Muscle of leg (tissue), 11 donors: ENCODE measurements around the gene WASHC2A. TPM values are rescaled to one million over a fixed set of nuclear protein-coding genes. Genes with fewer than 3 reads are reported as not detected.
"Not testable (repeated sequence)": the region's sequence is repeated elsewhere in the genome, so short reads cannot be mapped to it uniquely, and the experiment has no call there.

Source experiments
- DNase-seq: peaks from one replicate; pipeline ENCODE4 v3.0.0; 2013
- H3K27ac ChIP-seq: one replicate; pipeline ENCODE4 v1.5.1; 2013; ENCODE audit warnings: mild to moderate bottlenecking, low read length, control low read depth
- H3K27me3 ChIP-seq: one replicate; pipeline ENCODE4 v1.6.1; 2013; ENCODE audit warnings: low read length; ENCODE audit not compliant: control insufficient read depth, insufficient read depth
- H3K36me3 ChIP-seq: one replicate; pipeline ENCODE4 v1.6.1; 2013; ENCODE audit warnings: low read length; ENCODE audit not compliant: control insufficient read depth, insufficient read depth
- H3K4me1 ChIP-seq: one replicate; pipeline ENCODE4 v1.6.1; 2013; ENCODE audit warnings: low read length; ENCODE audit not compliant: control insufficient read depth, insufficient read depth
- H3K4me3 ChIP-seq: one replicate; pipeline ENCODE4 v1.5.1; 2013; ENCODE audit warnings: low read length, control low read depth
- H3K9me3 ChIP-seq: replicated peaks from 2 replicates; pipeline ENCODE4 v1.6.1; 2013; ENCODE audit warnings: low read depth, low read length; ENCODE audit not compliant: control insufficient read depth
- whole genome bisulfite sequencing: methylation state at CpG from one replicate; pipeline ENCODE4 v1.1.5; 2013; ENCODE audit warnings: missing lambda C conversion rate; ENCODE audit not compliant: insufficient coverage; 5-methylcytosine and 5-hydroxymethylcytosine counted together
- polyA plus RNA-seq, 8 donors: library from polyadenylated mRNA; unstranded; fragments of 120-200 nt; gene quantifications; one replicate each; pipeline versions ENCODE4 v1.2.1 to v1.2.3, GENCODE V29; 2013; ENCODE audit warnings: inconsistent platforms in 1 of 8, low replicate concordance in 1 of 8; ENCODE audit not compliant: insufficient read length in 8 of 8, insufficient read depth in 1 of 8
- total RNA-seq: library from RNA; stranded (reverse); fragments of 120-200 nt; gene quantifications from one replicate; pipeline ENCODE4 v1.2.4, GENCODE V29; 2013

Gene WASHC2A
- total and polyA plus RNA-seq, 9 donors, result 22.0 to 32.4 (median 25.2) TPM

- not testable (repeated sequence) for H3K4me1 ChIP-seq, H3K9me3 ChIP-seq, H3K27ac ChIP-seq, H3K27me3 ChIP-seq, H3K36me3 ChIP-seq, DNase-seq, H3K4me3 ChIP-seq
- WGBS, result 46% methylated on average over 2 of the region's 4 CpGs
These were observed 32.4 kb upstream of the WASHC2A start for GRCh38 chr10:50035337-50035736.

- no peak overlapping the region for H3K27ac ChIP-seq
- no peaks in the 10 kb centered on the region for H3K9me3 ChIP-seq
- no peaks in the 10 kb centered on the region for H3K4me1 ChIP-seq
- no peak for DNase-seq
- 80% methylated on average over 1 of the region's 5 CpGs for WGBS
- no peak overlapping the region for H3K4me3 ChIP-seq
- no peaks in the 10 kb centered on the region for H3K36me3 ChIP-seq
- no peaks in the 10 kb centered on the region for H3K27me3 ChIP-seq
These were observed 22.7 kb upstream of the WASHC2A start for GRCh38 chr10:50044941-50045664.

GRCh38 chr10:50046457-50046856 is 21.3 kb upstream of the WASHC2A start:
- DNase-seq, H3K9me3 ChIP-seq, H3K27ac ChIP-seq, H3K4me3 ChIP-seq, H3K27me3 ChIP-seq, H3K36me3 ChIP-seq, H3K4me1 ChIP-seq: not testable (repeated sequence)
- no CpG with 5 or more reads among the region's 9 CpGs for WGBS

- H3K4me3 ChIP-seq, H3K9me3 ChIP-seq, H3K27ac ChIP-seq, DNase-seq, H3K4me1 ChIP-seq, H3K36me3 ChIP-seq, H3K27me3 ChIP-seq: not testable (repeated sequence)
- WGBS, result 80% methylated on average over 1 of the region's 5 CpGs
These were observed 20.2 kb upstream of the WASHC2A start for GRCh38 chr10:50047594-50047993.

GRCh38 chr10:50051995-50052660 is 15.6 kb upstream of the WASHC2A start:
- not testable (repeated sequence) for DNase-seq, H3K36me3 ChIP-seq, H3K27ac ChIP-seq, H3K27me3 ChIP-seq, H3K4me1 ChIP-seq, H3K4me3 ChIP-seq, H3K9me3 ChIP-seq
- 73% methylated on average over 2 of the region's 3 CpGs for WGBS

- not testable (repeated sequence) for H3K27ac ChIP-seq, H3K4me1 ChIP-seq, H3K36me3 ChIP-seq, H3K4me3 ChIP-seq, H3K27me3 ChIP-seq, DNase-seq, H3K9me3 ChIP-seq
- no CpG with 5 or more reads among the region's 6 CpGs for WGBS
These were observed 14.9 kb upstream of the WASHC2A start for GRCh38 chr10:50052778-50053376.

- not testable (repeated sequence) for DNase-seq, H3K9me3 ChIP-seq, H3K36me3 ChIP-seq, H3K4me3 ChIP-seq, H3K27ac ChIP-seq, H3K4me1 ChIP-seq, H3K27me3 ChIP-seq
- 60% methylated on average over 1 of the region's 5 CpGs for WGBS
These were observed 12.1 kb upstream of the WASHC2A start for GRCh38 chr10:50055494-50056292.

- WGBS, result no CpG with 5 or more reads among the region's 8 CpGs
- H3K4me1 ChIP-seq, H3K4me3 ChIP-seq, H3K9me3 ChIP-seq, H3K36me3 ChIP-seq, H3K27ac ChIP-seq, H3K27me3 ChIP-seq, DNase-seq: not testable (repeated sequence)
These were observed 11.1 kb upstream of the WASHC2A start for GRCh38 chr10:50056654-50057053.

GRCh38 chr10:50058727-50059126 is 9.0 kb upstream of the WASHC2A start:
- H3K9me3 ChIP-seq, H3K36me3 ChIP-seq, H3K4me3 ChIP-seq, H3K27ac ChIP-seq, H3K27me3 ChIP-seq, H3K4me1 ChIP-seq, DNase-seq: not testable (repeated sequence)
- no CpG with 5 or more reads among the region's 1 CpG for WGBS

- H3K9me3 ChIP-seq, DNase-seq, H3K4me1 ChIP-seq, H3K4me3 ChIP-seq, H3K36me3 ChIP-seq, H3K27ac ChIP-seq, H3K27me3 ChIP-seq: not testable (repeated sequence)
- WGBS, result 70% methylated on average over 2 of the region's 10 CpGs
These were observed 7.8 kb upstream of the WASHC2A start for GRCh38 chr10:50059946-50060345.
